OCI-LY3 (cell line): ENCODE results near the gene UBLCP1.

Source experiments
- H2AFZ ChIP-seq: fragments of 200-600, 300-600 bp; shearing (Covaris generic); 2 replicates; pipeline ENCODE4 v1.6.0; 2014; ENCODE audit warnings: antibody characterized with exemption, low read depth, low read length
- H3K27ac ChIP-seq: fragments of 200-600, 300-600 bp; sonication (generic); 2 replicates; pipeline ENCODE4 v1.5.1; 2014; ENCODE audit warnings: mild to moderate bottlenecking, low read length, moderate library complexity, mixed read lengths
- H3K27me3 ChIP-seq: fragments of 200-600, 300-600 bp; sonication (generic); 2 replicates; pipeline ENCODE4 v1.6.1; 2014; ENCODE audit warnings: low read depth, low read length, mixed read lengths
- H3K36me3 ChIP-seq: fragments of 200-600, 300-600 bp; sonication (generic); replicated peaks from 2 replicates; pipeline ENCODE3; 2014; ENCODE audit warnings: low read depth, low read length, mixed read lengths
- H3K4me1 ChIP-seq: fragments of 300-600, 200-600 bp; sonication (generic); 2 replicates; pipeline ENCODE4 v1.6.1; 2014; ENCODE audit warnings: low read length, mixed read lengths
- H3K4me2 ChIP-seq: fragments of 200-600, 300-600 bp; sonication (generic); 2 replicates; pipeline ENCODE4 v1.6.1; 2014; ENCODE audit warnings: low read length, mixed read lengths
- H3K4me3 ChIP-seq: fragments of 300-600, 200-600 bp; sonication (generic); 2 replicates; pipeline ENCODE4 v1.5.1; 2014; ENCODE audit warnings: antibody characterized with exemption, mild to moderate bottlenecking, low read length, moderate library complexity
- H3K79me2 ChIP-seq: fragments of 300-600, 200-600 bp; shearing (Covaris generic); 2 replicates; pipeline ENCODE4 v1.6.1; 2014; ENCODE audit warnings: mild to moderate bottlenecking, low read length, mixed read lengths
- H3K9ac ChIP-seq: fragments of 300-600, 200-600 bp; shearing (Covaris generic); 2 replicates; pipeline ENCODE4 v1.6.0; 2014; ENCODE audit warnings: mild to moderate bottlenecking, low read length, moderate library complexity
- H3K9me3 ChIP-seq: fragments of 200-600, 300-600 bp; shearing (Covaris generic); 2 replicates; pipeline ENCODE4 v1.6.1; 2014; ENCODE audit warnings: low read length, mixed read lengths; ENCODE audit not compliant: insufficient read depth
- H4K20me1 ChIP-seq: fragments of 200-600, 300-600 bp; sonication (generic); 2 replicates; pipeline ENCODE4 v1.6.1; 2016; ENCODE audit warnings: low read length, mixed read lengths; ENCODE audit not compliant: insufficient read depth
- CTCF ChIP-seq: fragments of 200-600, 300-600 bp; sonication (generic); IDR thresholded peaks from 2 replicates; pipeline ENCODE4 v1.5.1; 2014; ENCODE audit warnings: antibody characterized with exemption, low read length, low read depth
- EZH2phosphoT487 ChIP-seq: fragments of 200-600 bp; shearing (Covaris generic); IDR thresholded peaks from 2 replicates; pipeline ENCODE4 v1.6.1; 2018; ENCODE audit warnings: antibody characterized with exemption, mixed run types, low read depth

Gene UBLCP1

GRCh38 chr5:159319832-159320231, 56.7 kb downstream of the UBLCP1 start:
- no peak overlapping the region for H3K4me2 ChIP-seq
- no peak overlapping the region for H2AFZ ChIP-seq
- H3K4me3 ChIP-seq: no peak overlapping the region
- peaks cover 89% of the 10 kb centered on the region for H3K36me3 ChIP-seq
- no peaks in the 10 kb centered on the region for H3K9me3 ChIP-seq
- TF ChIP-seq EZH2phosphoT487: no peak
- TF ChIP-seq CTCF: no peak
- H4K20me1 ChIP-seq: no peaks in the 10 kb centered on the region
- H3K9ac ChIP-seq: no peak overlapping the region
- no peak overlapping the region for H3K27ac ChIP-seq
- H3K27me3 ChIP-seq: no peaks in the 10 kb centered on the region
- peaks cover 15% of the 10 kb centered on the region for H3K79me2 ChIP-seq
- peaks cover 29% of the 10 kb centered on the region for H3K4me1 ChIP-seq

GRCh38 chr5:159322180-159322579, 59.1 kb downstream of the UBLCP1 start:
- H4K20me1 ChIP-seq: no peaks in the 10 kb centered on the region
- H3K4me1 ChIP-seq: peaks cover 49% of the 10 kb centered on the region
- H3K27ac ChIP-seq: peak overlapping the region; percentile 60
- peaks cover 37% of the 10 kb centered on the region for H3K79me2 ChIP-seq
- no peak for TF ChIP-seq EZH2phosphoT487
- TF ChIP-seq CTCF: no peak
- peak overlapping the region; percentile 17; the same call in 1 of the 2 replicates for H3K9ac ChIP-seq
- H3K4me3 ChIP-seq: no peak overlapping the region
- peak overlapping the region; percentile 38 for H3K4me2 ChIP-seq
- H3K9me3 ChIP-seq: no peaks in the 10 kb centered on the region
- H3K27me3 ChIP-seq: no peaks in the 10 kb centered on the region
- H2AFZ ChIP-seq: no peak overlapping the region
- H3K36me3 ChIP-seq: peaks cover 90% of the 10 kb centered on the region

- no peak overlapping the region for H3K4me2 ChIP-seq
Measured at GRCh38 chr5:159324102-159324755, 61.1 kb downstream of the UBLCP1 start.

GRCh38 chr5:159324986-159325385, 61.9 kb downstream of the UBLCP1 start:
- no peak overlapping the region for H3K4me2 ChIP-seq
- no peak for TF ChIP-seq CTCF
- TF ChIP-seq EZH2phosphoT487: no peak

More at GRCh38 chr5:159324102-159324755, 61.1 kb downstream of the UBLCP1 start:
- H3K79me2 ChIP-seq: peaks cover 57% of the 10 kb centered on the region
- TF ChIP-seq EZH2phosphoT487 (no peak), CTCF (no peak)
- H3K4me3 ChIP-seq: no peak overlapping the region
- H3K36me3 ChIP-seq: peaks cover 92% of the 10 kb centered on the region
- H3K9me3 ChIP-seq: no peaks in the 10 kb centered on the region
- no peak overlapping the region for H3K9ac ChIP-seq
- peak overlapping the region; percentile 30; the same call in 1 of the 2 replicates for H3K27ac ChIP-seq
- H3K4me1 ChIP-seq: peaks cover 69% of the 10 kb centered on the region
- no peaks in the 10 kb centered on the region for H3K27me3 ChIP-seq
- no peaks in the 10 kb centered on the region for H4K20me1 ChIP-seq
- H2AFZ ChIP-seq: no peak overlapping the region

More at GRCh38 chr5:159324986-159325385, 61.9 kb downstream of the UBLCP1 start:
- H3K27me3 ChIP-seq: no peaks in the 10 kb centered on the region
- H4K20me1 ChIP-seq: no peaks in the 10 kb centered on the region
- H3K4me1 ChIP-seq: peaks cover 77% of the 10 kb centered on the region
- H3K9ac ChIP-seq: no peak overlapping the region
- no peak overlapping the region for H2AFZ ChIP-seq
- H3K36me3 ChIP-seq: peaks cover 90% of the 10 kb centered on the region
- no peaks in the 10 kb centered on the region for H3K9me3 ChIP-seq
- H3K4me3 ChIP-seq: no peak overlapping the region
- H3K27ac ChIP-seq: 0 out of 2 replicates have a peak overlapping the region, but pooled peaks have one; percentile 30
- H3K79me2 ChIP-seq: peaks cover 65% of the 10 kb centered on the region
